Measurements from ENCODE around the gene LENEP.

- TF ChIP-seq CTCF (optimal IDR thresholded peaks at IDR 0.05 in 1 of 3, IDR thresholded peaks at IDR 0.05 in 1 of 3, conservative IDR thresholded peaks at IDR 0.05 in 1 of 3; ENCODE audit: extremely low read depth in 1 of 3, insufficient read depth in 2 of 3, low read length in 3 of 3): no peak
- TF ChIP-seq EZH2 (IDR thresholded peaks at IDR 0.05; ENCODE audit: low read length): no peak
Observed at GRCh38 chr1:155002464-155003226, 9.3 kb downstream of the LENEP start, which contains the start of gene ZBTB7B.

Data from keratinocyte (primary cell).